Stimulated activated CD8-positive, alpha-beta memory T cell treated with anti-CD3 and anti-CD28 coated beads, Interleukin-12 subunit alpha, Interleukin-12 subunit beta, amount 100 ng/mL, for 1 hour (primary cell): ENCODE data around the gene DIO2.

ENCODE experiments used
- DNase-seq: peaks from one replicate; pipeline ENCODE4 v3.0.0-alpha.2; 2020; ENCODE audit warnings: low read depth

Gene DIO2

DNA sequence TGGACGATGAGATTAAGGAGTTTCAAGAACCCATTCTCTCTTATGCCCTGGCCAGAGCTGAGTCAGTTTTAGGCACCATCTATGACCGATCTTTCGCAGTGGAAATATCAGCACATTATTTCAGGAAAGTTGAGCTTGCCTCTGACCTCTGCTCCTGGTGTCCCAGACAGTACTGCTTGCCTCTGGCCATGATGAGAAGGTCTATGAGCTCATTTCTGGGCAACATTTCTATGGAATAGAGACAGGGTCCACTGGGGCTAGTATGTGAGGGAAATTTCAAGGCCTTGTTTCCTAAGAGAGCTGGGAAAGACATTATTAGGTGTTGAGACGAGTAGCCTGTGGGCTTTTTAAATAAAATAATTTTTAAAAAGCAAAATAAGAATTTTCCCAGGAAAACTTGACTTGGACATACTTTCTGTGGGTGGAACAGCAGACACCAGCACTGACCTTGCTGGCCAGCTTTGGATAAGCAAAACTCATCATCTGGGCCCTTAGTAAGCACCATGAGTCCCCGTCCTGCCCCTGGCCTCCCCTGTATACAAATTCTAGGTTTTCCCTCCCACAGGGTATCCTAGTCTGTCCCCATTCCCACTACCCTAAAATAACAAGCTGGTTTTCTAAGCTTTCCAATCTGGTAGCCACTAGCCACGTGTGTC is 43.4 kb downstream of the DIO2 start:
- no peak for DNase-seq

DNA sequence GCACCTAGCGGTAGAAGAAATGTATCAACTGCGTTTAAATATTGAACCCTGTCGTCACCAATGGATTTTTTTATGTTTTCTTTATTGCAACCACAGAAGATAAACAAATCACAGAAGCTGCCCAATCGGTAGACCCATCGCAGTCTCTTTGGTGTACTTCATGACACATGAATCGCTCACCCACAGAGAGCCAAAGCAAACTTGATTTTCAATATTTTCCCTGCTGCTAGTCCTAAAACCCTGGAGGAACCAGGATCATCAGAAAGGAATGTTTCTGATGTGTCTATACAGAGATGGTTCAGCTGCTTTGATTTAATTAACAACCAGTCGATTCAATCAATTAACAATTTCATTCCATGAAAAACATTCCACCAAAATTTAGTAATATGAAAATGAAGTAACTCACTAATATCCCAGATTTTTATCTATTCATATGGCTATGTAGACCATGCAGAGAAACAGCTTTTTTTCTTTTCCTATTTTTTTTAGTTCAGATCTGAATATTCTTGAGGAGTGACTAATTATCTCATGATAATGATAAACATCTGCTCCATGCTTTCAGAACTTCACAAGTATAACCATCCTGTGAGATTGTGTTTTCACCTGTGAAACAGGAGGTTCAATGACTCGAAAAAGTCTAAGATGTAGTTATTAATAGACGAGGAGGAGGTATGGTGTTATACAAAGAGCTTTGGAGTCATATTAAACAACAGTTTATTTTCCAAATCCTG is 46.1 kb downstream of the DIO2 start:
- DNase-seq: no peak

DNA sequence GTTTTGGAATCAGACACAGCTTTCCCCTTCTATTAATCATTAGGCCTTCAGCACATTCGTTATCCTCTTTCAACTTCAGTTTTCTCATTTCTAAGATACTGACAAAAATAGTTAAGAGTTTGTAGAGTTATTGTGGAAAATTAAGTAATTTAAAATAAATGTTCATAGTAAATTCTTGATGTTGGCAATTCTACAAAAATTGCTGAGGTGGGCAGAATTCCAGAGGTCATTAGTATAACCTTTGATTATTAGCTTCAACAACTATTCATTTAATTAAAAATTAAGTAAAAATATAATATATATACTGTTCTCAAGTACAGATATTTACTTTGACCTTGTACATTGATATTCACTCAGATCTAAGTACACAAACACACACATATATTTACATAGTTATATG is 58.5 kb downstream of the DIO2 start:
- DNase-seq: no peak

DNA sequence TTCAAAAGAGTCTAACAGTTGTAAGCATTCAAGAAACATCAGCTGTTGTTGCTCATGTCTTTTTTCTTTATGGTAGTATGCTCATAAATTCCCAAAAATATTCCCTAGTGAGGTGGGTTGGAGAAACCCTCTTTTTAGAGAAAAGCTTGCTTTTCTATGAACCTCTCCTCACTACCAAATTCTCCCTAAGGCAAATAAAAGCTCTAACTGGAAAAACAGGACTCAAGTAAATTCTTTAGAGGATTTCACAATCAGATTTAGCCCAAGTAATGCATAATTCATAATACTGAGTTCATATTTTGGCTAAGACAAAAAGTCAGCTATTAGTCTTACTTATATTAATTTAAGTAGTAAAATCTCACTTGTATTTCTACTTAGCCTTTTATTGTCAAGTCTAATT is 59.1 kb downstream of the DIO2 start:
- DNase-seq: no peak

DNA sequence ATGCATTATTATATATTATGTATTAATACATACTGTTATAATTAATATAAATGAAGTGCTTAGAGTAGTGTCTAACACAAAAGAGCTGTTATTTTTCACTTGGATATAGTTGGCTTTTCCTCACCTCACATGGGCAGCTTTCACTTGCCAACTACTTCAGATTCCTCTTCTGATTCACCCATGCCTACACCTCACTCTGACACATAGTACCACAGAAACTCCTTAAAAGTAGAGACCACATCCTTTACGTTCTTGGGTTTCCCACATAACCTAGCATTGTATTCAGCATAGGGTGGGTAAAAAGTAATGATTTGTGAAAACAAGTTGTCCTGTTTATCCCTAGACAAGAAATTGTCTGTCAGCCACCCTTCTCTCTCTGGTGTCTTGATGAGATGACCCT is 61.0 kb downstream of the DIO2 start:
- DNase-seq: no peak
